GM10266 (cell line): ENCODE results near the gene RANBP9.

Source experiments
- DNase-seq: peaks from one replicate; pipeline ENCODE4 v3.0.0; 2012; ENCODE audit errors: extremely low spot score
- CTCF ChIP-seq: IDR thresholded peaks from 2 replicates; pipeline ENCODE4 v1.5.1; 2012; ENCODE audit warnings: mild to moderate bottlenecking, low read depth; ENCODE audit not compliant: control insufficient read depth, insufficient read depth; ENCODE audit errors: missing control alignments

The RANBP9 gene

GRCh38 chr6:13641315-13641714 is 70.3 kb downstream of the RANBP9 start:
- DNase-seq = no peak
- no peak for TF ChIP-seq CTCF

- DNase-seq = no peak
- no peak for TF ChIP-seq CTCF
Measured at GRCh38 chr6:13638626-13639025, 73.0 kb downstream of the RANBP9 start.

GRCh38 chr6:13638014-13638413 is 73.6 kb downstream of the RANBP9 start:
- TF ChIP-seq CTCF = no peak

DNA sequence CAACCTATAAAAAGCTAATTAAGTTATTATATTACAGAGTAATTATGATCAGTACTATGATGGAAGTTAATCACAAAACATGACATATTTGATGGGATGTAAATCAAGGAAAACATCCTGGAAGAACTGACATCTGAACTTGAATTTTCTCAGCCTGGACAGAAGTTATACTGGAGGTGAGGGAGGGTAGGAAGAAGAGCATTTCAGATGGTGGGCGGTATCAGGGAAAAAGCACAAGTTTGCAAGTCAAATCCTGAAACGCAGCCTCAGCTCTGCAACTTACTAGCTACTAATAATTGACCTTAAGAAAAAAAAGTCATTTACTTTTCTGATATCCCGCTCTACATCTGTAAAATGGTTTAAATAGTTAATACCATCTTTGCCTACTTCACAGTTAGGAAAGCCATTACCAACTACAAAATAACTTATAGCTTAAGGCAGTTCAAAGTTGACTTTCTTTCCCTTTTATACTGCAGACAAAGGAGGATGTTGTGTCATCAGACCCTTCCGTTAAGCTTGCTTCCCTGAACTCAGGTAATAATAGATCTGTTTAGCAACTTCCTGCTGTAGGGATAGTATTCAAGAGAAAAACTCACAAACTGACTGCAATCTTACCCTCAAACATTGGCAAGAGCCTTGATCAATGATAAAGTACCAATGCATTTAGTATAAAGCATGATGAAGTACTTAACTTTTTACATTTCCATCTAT is 75.5 kb downstream of the RANBP9 start:
- no peak for DNase-seq
- no peak for TF ChIP-seq CTCF

More at GRCh38 chr6:13638014-13638413, 73.6 kb downstream of the RANBP9 start:
- no peak for DNase-seq

DNA sequence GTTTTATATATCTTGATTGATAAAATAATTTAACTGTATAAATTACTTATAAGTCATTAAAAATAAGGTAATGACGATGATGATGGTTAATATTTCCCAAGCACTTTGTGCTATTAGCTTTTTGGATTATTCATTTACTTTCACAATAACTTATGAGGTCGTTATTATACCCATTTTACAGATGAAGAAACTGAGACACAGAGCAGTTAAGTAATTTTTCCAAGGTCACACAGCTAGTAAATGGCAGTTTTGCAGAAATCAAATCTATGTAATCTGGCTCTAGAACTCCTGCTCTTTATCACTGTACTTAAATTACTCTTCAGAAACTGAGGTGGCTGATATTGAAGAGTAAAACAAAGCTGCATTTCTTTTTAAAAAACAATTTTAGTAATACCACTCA is 78.3 kb downstream of the RANBP9 start:
- no peak for TF ChIP-seq CTCF
- no peak for DNase-seq

- no peak for TF ChIP-seq CTCF
- no peak for DNase-seq
Measured at GRCh38 chr6:13630499-13630898, 81.1 kb downstream of the RANBP9 start.

GRCh38 chr6:13629459-13630116 is 82.0 kb downstream of the RANBP9 start:
- TF ChIP-seq CTCF = no peak
- no peak for DNase-seq
